ENCODE results near the gene SMG6. TPM values are rescaled to one million over a fixed set of nuclear protein-coding genes. Genes with fewer than 3 reads are reported as not detected.

Gene SMG6
- total RNA-seq, 4 donors from 2014 or later, result 17.9 to 24.0 (median 20.1) TPM

DNA sequence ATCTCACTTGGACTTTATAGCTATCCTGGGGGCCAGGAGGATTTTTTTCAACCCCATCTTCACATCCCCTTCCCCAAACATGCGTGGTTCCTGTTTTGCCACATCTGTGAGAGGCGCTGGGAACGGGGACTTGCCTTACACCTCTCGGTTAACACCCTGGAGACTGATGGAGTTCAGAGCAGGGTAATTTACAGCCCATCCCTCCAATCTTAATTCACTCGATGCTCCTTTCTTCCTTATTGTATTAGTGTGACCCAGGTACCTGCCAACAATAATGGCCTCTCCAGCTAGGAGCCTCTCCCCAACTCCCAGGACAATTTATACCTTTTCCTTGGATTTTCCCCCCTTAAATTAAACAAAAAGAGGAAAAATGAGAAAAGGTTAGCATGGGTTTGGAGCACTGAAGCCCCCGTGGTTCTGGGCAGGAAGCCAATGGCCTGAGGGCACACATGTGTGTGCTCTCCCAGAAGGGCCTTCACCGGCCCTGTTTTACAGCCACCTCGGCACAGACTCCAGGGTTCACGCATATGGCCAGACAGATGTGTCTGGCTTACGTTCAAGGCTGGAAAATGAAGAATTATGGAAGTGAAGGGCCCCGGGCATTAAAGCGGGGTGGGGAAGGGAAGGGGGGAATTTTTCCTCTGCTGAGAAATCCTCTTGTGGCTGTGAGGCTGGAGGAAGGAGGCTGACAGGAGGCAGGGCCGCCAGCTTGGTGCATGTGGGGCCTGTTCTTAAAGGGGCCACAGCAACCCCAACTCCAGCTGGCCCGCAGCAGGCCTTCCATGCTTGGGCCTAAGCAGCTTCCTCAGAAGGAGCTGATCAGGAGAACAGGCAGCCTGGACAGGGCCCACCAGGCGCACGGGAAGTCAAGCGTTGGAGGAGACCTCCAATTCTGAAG is 227.2 kb downstream of the SMG6 start:
- intact Hi-C loops (cut with DNase I), result no loop called here

DNA sequence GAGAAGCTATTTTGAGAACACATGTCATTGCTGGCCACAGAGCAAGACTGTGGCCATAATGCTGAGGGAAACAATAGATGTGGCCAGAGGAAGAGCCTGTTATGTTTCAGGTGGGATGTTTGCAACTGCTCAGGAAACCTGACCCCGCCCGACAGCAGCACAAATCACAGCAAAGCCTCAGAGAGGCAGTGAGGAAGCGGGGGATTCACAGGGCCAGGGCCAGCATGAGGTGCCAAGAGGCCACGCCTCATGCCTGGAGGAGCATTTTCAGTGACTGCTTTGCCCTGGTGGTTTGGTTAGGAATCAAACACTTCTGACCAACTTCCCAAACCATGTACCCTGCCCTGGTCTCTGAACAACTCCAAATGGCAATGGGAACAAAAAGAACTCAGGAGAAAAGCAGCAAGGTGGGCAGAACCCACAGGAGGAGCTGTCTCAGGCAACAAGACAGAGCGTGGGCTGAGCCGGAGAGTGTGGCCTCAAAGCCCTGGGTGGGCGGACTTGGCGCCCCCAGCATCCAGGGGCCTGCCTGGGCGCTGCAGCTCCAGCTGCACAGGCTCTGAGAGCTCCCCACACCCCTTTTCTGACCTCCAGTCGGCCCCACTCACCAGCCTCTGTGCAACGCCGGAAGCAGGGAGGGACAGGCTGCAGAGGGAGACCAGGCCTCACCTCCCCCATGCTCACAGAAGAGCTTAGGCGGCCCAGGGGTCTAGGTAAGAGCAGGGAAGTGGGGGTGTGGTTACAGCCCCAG is 228.1 kb downstream of the SMG6 start:
- Histone ChIP-seq H3K36me3 (peaks cover 0 to 87% (median 0%) of the 10 kb centered on the region in 3 donors), H3K9me3 (no peaks in the 10 kb centered on the region), H3K4me1 (peaks cover 5 to 55% (median 40%) of the 10 kb centered on the region in 3 donors), H3K27ac (peak overlapping the region; percentile 48 to 85 (median 66)), H3K27me3 (no peaks in the 10 kb centered on the region), H3K4me3 (no peak overlapping the region)
- no peak for DNase-seq
- intact Hi-C loops (cut with DNase I), result no loop called here
- WGBS, 2 donors, result 43 to 45% methylated on average over 10 of the region's 13 CpGs
- no peak for TF ChIP-seq POLR2A (IDR thresholded peaks at IDR 0.05)
- TF ChIP-seq, protein P1, sequence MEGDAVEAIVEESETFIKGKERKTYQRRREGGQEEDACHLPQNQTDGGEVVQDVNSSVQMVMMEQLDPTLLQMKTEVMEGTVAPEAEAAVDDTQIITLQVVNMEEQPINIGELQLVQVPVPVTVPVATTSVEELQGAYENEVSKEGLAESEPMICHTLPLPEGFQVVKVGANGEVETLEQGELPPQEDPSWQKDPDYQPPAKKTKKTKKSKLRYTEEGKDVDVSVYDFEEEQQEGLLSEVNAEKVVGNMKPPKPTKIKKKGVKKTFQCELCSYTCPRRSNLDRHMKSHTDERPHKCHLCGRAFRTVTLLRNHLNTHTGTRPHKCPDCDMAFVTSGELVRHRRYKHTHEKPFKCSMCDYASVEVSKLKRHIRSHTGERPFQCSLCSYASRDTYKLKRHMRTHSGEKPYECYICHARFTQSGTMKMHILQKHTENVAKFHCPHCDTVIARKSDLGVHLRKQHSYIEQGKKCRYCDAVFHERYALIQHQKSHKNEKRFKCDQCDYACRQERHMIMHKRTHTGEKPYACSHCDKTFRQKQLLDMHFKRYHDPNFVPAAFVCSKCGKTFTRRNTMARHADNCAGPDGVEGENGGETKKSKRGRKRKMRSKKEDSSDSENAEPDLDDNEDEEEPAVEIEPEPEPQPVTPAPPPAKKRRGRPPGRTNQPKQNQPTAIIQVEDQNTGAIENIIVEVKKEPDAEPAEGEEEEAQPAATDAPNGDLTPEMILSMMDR (IDR thresholded peaks at IDR 0.05), result peak in 2 of 6 experiments; percentile 13 to 30

More for the DNA sequence above, 227.2 kb downstream of the SMG6 start:
- H3K36me3 ChIP-seq, result peaks cover 5 to 87% (median 6%) of the 10 kb centered on the region in 3 donors
- peaks cover 5 to 47% (median 32%) of the 10 kb centered on the region in 3 donors for H3K4me1 ChIP-seq
- H3K27me3 ChIP-seq, result no peaks in the 10 kb centered on the region
- TF ChIP-seq, protein P1 (IDR thresholded peaks at IDR 0.05), result no peak
- 32 to 55% methylated on average over 12 to 16 of the region's 17 CpGs for WGBS, 2 donors
- no peak for DNase-seq
- no peak overlapping the region for H3K4me3 ChIP-seq
- H3K27ac ChIP-seq, result peak overlapping the region; percentile 48 to 85 (median 66)
- H3K9me3 ChIP-seq, result no peaks in the 10 kb centered on the region

DNA sequence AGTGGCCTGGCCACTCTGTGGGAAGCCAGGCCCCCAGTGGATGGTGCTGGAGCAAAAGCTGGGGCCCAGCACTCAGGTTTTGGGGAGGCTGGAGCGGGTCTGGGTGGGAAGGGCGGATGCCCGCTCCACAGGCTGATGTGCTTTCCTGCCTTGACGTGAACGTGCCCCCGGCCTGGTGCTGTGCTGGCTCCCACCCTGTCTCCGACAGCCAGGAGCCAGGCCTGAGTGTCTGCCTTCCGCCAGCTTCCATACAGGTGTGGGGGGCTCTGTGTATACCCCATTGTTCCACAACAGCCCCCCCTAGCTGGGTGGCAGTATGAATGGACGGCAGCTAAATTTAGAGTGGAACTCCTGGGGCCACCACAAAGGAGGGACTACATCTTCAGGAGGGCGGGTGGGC is 228.7 kb downstream of the SMG6 start:
- intact Hi-C loops (cut with DNase I), result no loop called here
- no peak for DNase-seq
- H3K9me3 ChIP-seq, result no peaks in the 10 kb centered on the region
- no peak for TF ChIP-seq POLR2A (IDR thresholded peaks at IDR 0.05)
- TF ChIP-seq, protein P1 (IDR thresholded peaks at IDR 0.05), result no peak
- H3K27ac ChIP-seq, result peak overlapping the region; percentile 6 to 85 (median 66)
- no peak overlapping the region for H3K4me3 ChIP-seq
- WGBS, 2 donors, result 83% methylated on average over 3 of the region's 10 CpGs; no CpG with 5 or more reads in 1 of the 2 donors
- H3K4me1 ChIP-seq, result peaks cover 5 to 61% (median 44%) of the 10 kb centered on the region in 3 donors
- no peaks in the 10 kb centered on the region for H3K27me3 ChIP-seq
- peaks cover 0 to 86% (median 0%) of the 10 kb centered on the region in 3 donors for H3K36me3 ChIP-seq

DNA sequence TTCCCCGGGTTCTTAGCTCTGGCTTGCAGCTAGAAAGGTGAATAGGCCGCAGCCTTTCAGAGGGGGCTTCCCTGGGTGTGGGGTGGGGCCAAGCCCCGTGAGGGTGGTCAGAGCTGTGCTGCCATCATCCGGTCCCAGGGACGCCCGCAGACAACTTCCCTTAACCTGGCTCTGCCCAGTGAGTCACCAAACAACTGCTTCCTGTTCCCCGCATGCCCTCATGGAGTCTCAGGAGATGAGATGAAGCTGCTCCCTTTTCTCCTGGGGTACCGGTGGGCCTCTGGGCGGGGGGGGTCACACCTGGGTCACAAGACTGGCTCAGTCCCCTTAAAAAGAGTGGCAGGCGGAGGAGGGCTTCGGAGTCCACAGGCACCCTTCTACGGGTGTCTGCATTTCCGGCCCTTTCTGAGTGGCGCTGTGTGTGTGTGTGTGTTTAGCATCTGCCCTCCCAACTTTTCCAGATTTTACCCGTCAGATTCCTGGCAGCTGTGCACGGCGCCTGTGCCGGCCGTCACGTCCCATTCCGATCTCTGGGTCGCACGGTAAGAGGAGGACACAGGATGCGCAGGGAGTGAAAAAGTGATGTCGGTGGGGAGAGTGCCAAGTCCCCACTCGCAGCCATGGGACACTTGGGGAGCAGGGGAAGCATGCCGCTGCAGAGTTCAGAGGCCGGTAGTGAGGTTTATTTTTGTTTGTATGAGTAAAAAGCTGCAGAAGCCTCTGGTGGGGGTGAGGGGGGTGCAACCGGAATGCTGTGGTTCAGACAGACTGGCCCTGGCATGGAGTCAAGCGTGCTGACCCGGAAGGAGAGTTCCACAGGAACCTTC is 231.9 kb downstream of the SMG6 start:
- no peak for DNase-seq
- H3K27ac ChIP-seq, result peak overlapping the region; percentile 45 to 93 (median 86)
- peaks cover 28 to 84% (median 66%) of the 10 kb centered on the region in 3 donors for H3K4me1 ChIP-seq
- no peaks in the 10 kb centered on the region for H3K9me3 ChIP-seq
- TF ChIP-seq POLR2A (IDR thresholded peaks at IDR 0.05), result no peak
- TF ChIP-seq, protein P1 (IDR thresholded peaks at IDR 0.05), result no peak
- no peak overlapping the region for H3K4me3 ChIP-seq
- no peaks in the 10 kb centered on the region for H3K27me3 ChIP-seq
- H3K36me3 ChIP-seq, result peaks cover 0 to 83% (median 0%) of the 10 kb centered on the region in 3 donors
- 58 to 64% methylated on average over 16 to 21 of the region's 31 CpGs for WGBS, 2 donors
- intact Hi-C loops (cut with DNase I), result no loop called here

All from esophagus squamous epithelium (tissue), 5 donors.